IMR-90 (cell line): ENCODE data around the gene EPB41L5. TPM values are rescaled to one million over a fixed set of nuclear protein-coding genes. Genes with fewer than 3 reads are reported as not detected.

Source experiments
- ATAC-seq: fragments of 200-7000 bp; cut with Tn5 transposase; 2 replicates; pipeline ENCODE4 v1.9.1; 2020; ENCODE audit warnings: low read depth, mild to moderate bottlenecking, moderate library complexity
- BruUV-seq: library from RNA; stranded (reverse); fragments of 400-500 nt; replicated peaks from 2 replicates; lab custom pipeline; 2021; lab: Mats Ljungman, UMichigan
- CTCF ChIA-PET: fragments of 300-600 bp; formaldehyde crosslinking; extraction: SDS; loops from one replicate; lab custom pipeline; 2021; ENCODE audit warnings: antibody characterized with exemption; lab: Yijun Ruan, JAX
- POLR2A ChIA-PET: fragments of 300-600 bp; sonication (Branson Sonifier 250); formaldehyde crosslinking; loops from one replicate; lab custom pipeline; 2022; ENCODE audit warnings: antibody characterized with exemption; ENCODE audit not compliant: unreplicated experiment; lab: Charles Lee
- DNase-seq: peaks from one replicate; pipeline ENCODE4 v3.0.0; 2013
- H2AFZ ChIP-seq: replicated peaks from 2 replicates; pipeline ENCODE3; 2013; ENCODE audit warnings: low read length, mild to moderate bottlenecking; ENCODE audit not compliant: poor library complexity
- H2AK5ac ChIP-seq: 2 replicates; pipeline ENCODE4 v1.6.1; 2013; ENCODE audit warnings: low read depth, low read length, inconsistent platforms
- H2AK9ac ChIP-seq: replicated peaks from 2 replicates; pipeline ENCODE3; 2013; ENCODE audit warnings: mild to moderate bottlenecking, low read depth, low read length, moderate library complexity; ENCODE audit not compliant: poor library complexity
- H2BK120ac ChIP-seq: 2 replicates; pipeline ENCODE4 v1.6.1; 2013; ENCODE audit warnings: low read depth, low read length, inconsistent platforms
- H2BK15ac ChIP-seq: 3 replicates; pipeline ENCODE4 v1.6.1; 2013; ENCODE audit warnings: low read depth, low read length, inconsistent platforms
- H2BK20ac ChIP-seq: 2 replicates; pipeline ENCODE4 v1.6.1; 2013; ENCODE audit warnings: low read depth, mild to moderate bottlenecking, inconsistent platforms, low read length, moderate library complexity
- H2BK5ac ChIP-seq: 2 replicates; pipeline ENCODE4 v1.6.1; 2013; ENCODE audit warnings: mild to moderate bottlenecking, low read depth, low read length, inconsistent platforms; ENCODE audit not compliant: poor library complexity, severe bottlenecking
- H3K14ac ChIP-seq: replicated peaks from 2 replicates; pipeline ENCODE4 v1.6.1; 2013; ENCODE audit warnings: low read depth, low read length, inconsistent platforms
- H3K18ac ChIP-seq: 2 replicates; pipeline ENCODE4 v1.6.1; 2013; ENCODE audit warnings: low read depth, low read length, control low read depth
- H3K23ac ChIP-seq: 2 replicates; pipeline ENCODE4 v1.6.1; 2013; ENCODE audit warnings: low read depth, low read length, inconsistent platforms
- H3K27ac ChIP-seq: 2 replicates; pipeline ENCODE4 v1.5.1; 2013; ENCODE audit warnings: mild to moderate bottlenecking, control low read depth, low read length; ENCODE audit not compliant: insufficient read depth
- H3K27me3 ChIP-seq: 2 replicates; pipeline ENCODE4 v1.6.1; 2013; ENCODE audit warnings: low read length; ENCODE audit not compliant: control insufficient read depth, insufficient read depth
- H3K36me3 ChIP-seq: 2 replicates; pipeline ENCODE4 v1.6.1; 2013; ENCODE audit warnings: low read length, mixed read lengths; ENCODE audit not compliant: control insufficient read depth, insufficient read depth
- H3K4ac ChIP-seq: 2 replicates; pipeline ENCODE4 v1.6.1; 2013; ENCODE audit warnings: low read depth, low read length, inconsistent platforms
- H3K4me1 ChIP-seq: 2 replicates; pipeline ENCODE4 v1.6.1; 2013; ENCODE audit warnings: low read length, mixed read lengths; ENCODE audit not compliant: control insufficient read depth, insufficient read depth
- H3K4me2 ChIP-seq: 2 replicates; pipeline ENCODE4 v1.6.1; 2013; ENCODE audit warnings: low read depth, mild to moderate bottlenecking, control low read depth, low read length, moderate library complexity
- H3K4me3 ChIP-seq: 2 replicates; pipeline ENCODE4 v1.5.1; 2013; ENCODE audit warnings: low read depth, mild to moderate bottlenecking, control low read depth, low read length, moderate library complexity; ENCODE audit not compliant: insufficient read depth
- H3K56ac ChIP-seq: 2 replicates; pipeline ENCODE4 v1.6.1; 2013; ENCODE audit warnings: low read length, inconsistent platforms; ENCODE audit not compliant: insufficient read depth; ENCODE audit errors: extremely low read depth
- H3K79me1 ChIP-seq, 2 experiments: 2 replicates each; pipeline ENCODE4 v1.6.1; 2013; ENCODE audit warnings: low read length in 2 of 2, inconsistent platforms in 1 of 2, low read depth in 1 of 2
- H3K9ac ChIP-seq: 2 replicates; pipeline ENCODE4 v1.6.1; 2013; ENCODE audit warnings: low read depth, low read length, control low read depth
- H3K9me1 ChIP-seq: 2 replicates; pipeline ENCODE4 v1.6.1; 2013; ENCODE audit warnings: low read length, inconsistent platforms; ENCODE audit not compliant: insufficient read depth
- H3K9me3 ChIP-seq: 2 replicates; pipeline ENCODE4 v1.6.1; 2013; ENCODE audit warnings: low read length; ENCODE audit not compliant: control insufficient read depth, insufficient read depth
- H4K20me1 ChIP-seq: 2 replicates; pipeline ENCODE4 v1.6.1; 2013; ENCODE audit warnings: low read length, inconsistent platforms; ENCODE audit not compliant: insufficient read depth
- H4K5ac ChIP-seq: 2 replicates; pipeline ENCODE4 v1.6.1; 2013; ENCODE audit warnings: mild to moderate bottlenecking, low read depth, low read length, control low read depth
- H4K8ac ChIP-seq, 2 experiments: 2 replicates each; pipeline ENCODE4 v1.6.1; 2013; ENCODE audit warnings: low read depth in 2 of 2, low read length in 2 of 2, control low read depth in 1 of 2, inconsistent platforms in 1 of 2
- H4K91ac ChIP-seq: 2 replicates; pipeline ENCODE4 v1.6.1; 2013; ENCODE audit warnings: low read depth, low read length, inconsistent platforms; ENCODE audit not compliant: insufficient read depth
- CEBPB ChIP-seq: IDR thresholded peaks from 2 replicates; pipeline ENCODE4 v1.6.1; 2012; ENCODE audit warnings: low read depth, low read length, improper control_type of control experiment
- RAD21 ChIP-seq: IDR thresholded peaks from 2 replicates; pipeline ENCODE4 v1.6.1; 2012; ENCODE audit warnings: low read length, improper control_type of control experiment
- dilution Hi-C: fragments of 300-500 bp; cut with HindIII; formaldehyde crosslinking; loops from one replicate; pipeline ENCODE4 v1.14.3; 2018; ENCODE audit warnings: low sequenced_read_pairs; ENCODE audit not compliant: unreplicated experiment
- in situ Hi-C: fragments of 300-500 bp; cut with MboI; formaldehyde crosslinking; loops from 3 replicates; pipeline ENCODE4 v1.14.3; 2019; ENCODE audit warnings: low sequenced_read_pairs, inconsistent platforms, mixed read lengths
- intact Hi-C: fragments of 100-400 bp; cut with micrococcal nuclease; formaldehyde crosslinking; loops from 2 replicates; pipeline ENCODE4 v1.10.0; 2022
- polyA plus RNA-seq, 3 experiments: library from polyadenylated mRNA; depleted of rRNA; stranded (reverse); fragments of >200 nt; gene quantifications; 2 replicates each; pipeline ENCODE4 v1.2.3, GENCODE V29; 2012; ENCODE audit warnings: low replicate concordance in 1 of 3
- total RNA-seq: library from RNA; depleted of rRNA; stranded (reverse); fragments of >200 nt; gene quantifications from 2 replicates; pipeline ENCODE4 v1.2.3, GENCODE V29; 2012
- TF ChIP-seq, protein P1 (sequence below): fragments of 150-350 bp; IDR thresholded peaks from 2 replicates; pipeline ENCODE4 v1.6.1; 2016; ENCODE audit warnings: low read depth, mild to moderate bottlenecking, low read length, moderate library complexity, borderline replicate concordance

The EPB41L5 gene
- total and polyA plus RNA-seq, 2 of the 4 experiments (the other 2 are of a cell fraction), result 5.1 to 10.6 TPM

DNA sequence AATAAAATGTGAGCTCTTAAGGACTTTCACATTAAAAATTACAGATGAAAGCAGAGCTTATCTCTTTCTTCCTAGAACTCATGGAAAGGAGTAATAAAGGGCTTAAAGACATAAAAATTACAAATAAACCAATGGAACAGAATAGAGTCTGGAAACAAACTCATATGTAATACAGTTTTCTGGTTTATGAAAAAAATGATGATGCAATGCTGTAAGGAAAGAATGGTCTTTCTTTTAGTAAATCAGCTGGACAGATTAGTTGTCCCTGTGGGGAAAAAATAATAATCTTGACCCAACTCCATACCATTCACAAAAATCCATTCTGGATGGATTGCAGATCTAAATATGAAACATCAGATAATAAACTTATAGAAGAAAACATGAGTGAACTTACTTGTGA, 156.1 kb downstream of the EPB41L5 start:
- TSS peak; percentile 21 for BruUV-seq
- TF ChIP-seq RAD21 (no peak), CEBPB (peak; percentile 29; the same call in 1 of the 2 replicates)
- TF ChIP-seq, protein P1, sequence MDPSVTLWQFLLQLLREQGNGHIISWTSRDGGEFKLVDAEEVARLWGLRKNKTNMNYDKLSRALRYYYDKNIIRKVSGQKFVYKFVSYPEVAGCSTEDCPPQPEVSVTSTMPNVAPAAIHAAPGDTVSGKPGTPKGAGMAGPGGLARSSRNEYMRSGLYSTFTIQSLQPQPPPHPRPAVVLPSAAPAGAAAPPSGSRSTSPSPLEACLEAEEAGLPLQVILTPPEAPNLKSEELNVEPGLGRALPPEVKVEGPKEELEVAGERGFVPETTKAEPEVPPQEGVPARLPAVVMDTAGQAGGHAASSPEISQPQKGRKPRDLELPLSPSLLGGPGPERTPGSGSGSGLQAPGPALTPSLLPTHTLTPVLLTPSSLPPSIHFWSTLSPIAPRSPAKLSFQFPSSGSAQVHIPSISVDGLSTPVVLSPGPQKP, result no peak
- DNase-seq, result no peak
- Histone ChIP-seq H3K9ac (no peak overlapping the region), H3K79me1 (no peaks in the 10 kb centered on the region), H2AK5ac (no peak overlapping the region), H3K9me1 (no peaks in the 10 kb centered on the region), H3K36me3 (no peaks in the 10 kb centered on the region), H3K56ac (no peak overlapping the region), H4K20me1 (no peaks in the 10 kb centered on the region), H2AFZ (no peak overlapping the region), H2AK9ac (no peak overlapping the region), H3K27ac (no peak overlapping the region), H3K4me3 (no peak overlapping the region), H2BK120ac (no peak overlapping the region), H3K4ac (no peak overlapping the region), H4K5ac (no peak overlapping the region), H2BK20ac (no peak overlapping the region), H3K9me3 (peaks cover 2% of the 10 kb centered on the region; the same call in 1 of the 2 replicates), H2BK15ac (no peak overlapping the region), H3K23ac (no peak overlapping the region), H2BK5ac (no peak overlapping the region), H3K14ac (no peak overlapping the region), H3K4me2 (no peak overlapping the region), H3K18ac (no peak overlapping the region), H4K91ac (no peak overlapping the region), H3K27me3 (no peaks in the 10 kb centered on the region), H3K4me1 (no peaks in the 10 kb centered on the region), H4K8ac (no peak overlapping the region)
- no peak for ATAC-seq
- CTCF ChIA-PET, result interaction anchor here (0.7 kb wide), 1 partner anchor 144 kb away, joined by 3 read pairs; no protein-coding TSS in a partner anchor
- POLR2A ChIA-PET, result no interaction called here
- in situ Hi-C loops (no loop called here), intact Hi-C loops (no loop called here), dilution Hi-C loops (no loop called here)
